Measurements from ENCODE around the gene CADM2.

CADM2 gene

GRCh38 chr3:84987706-84988504 is 29.1 kb downstream of the CADM2 start:
- TF ChIP-seq, protein P1, sequence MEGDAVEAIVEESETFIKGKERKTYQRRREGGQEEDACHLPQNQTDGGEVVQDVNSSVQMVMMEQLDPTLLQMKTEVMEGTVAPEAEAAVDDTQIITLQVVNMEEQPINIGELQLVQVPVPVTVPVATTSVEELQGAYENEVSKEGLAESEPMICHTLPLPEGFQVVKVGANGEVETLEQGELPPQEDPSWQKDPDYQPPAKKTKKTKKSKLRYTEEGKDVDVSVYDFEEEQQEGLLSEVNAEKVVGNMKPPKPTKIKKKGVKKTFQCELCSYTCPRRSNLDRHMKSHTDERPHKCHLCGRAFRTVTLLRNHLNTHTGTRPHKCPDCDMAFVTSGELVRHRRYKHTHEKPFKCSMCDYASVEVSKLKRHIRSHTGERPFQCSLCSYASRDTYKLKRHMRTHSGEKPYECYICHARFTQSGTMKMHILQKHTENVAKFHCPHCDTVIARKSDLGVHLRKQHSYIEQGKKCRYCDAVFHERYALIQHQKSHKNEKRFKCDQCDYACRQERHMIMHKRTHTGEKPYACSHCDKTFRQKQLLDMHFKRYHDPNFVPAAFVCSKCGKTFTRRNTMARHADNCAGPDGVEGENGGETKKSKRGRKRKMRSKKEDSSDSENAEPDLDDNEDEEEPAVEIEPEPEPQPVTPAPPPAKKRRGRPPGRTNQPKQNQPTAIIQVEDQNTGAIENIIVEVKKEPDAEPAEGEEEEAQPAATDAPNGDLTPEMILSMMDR (IDR thresholded peaks at IDR 0.05): no peak

- TF ChIP-seq, protein P1 (IDR thresholded peaks at IDR 0.05): no peak
Measured at GRCh38 chr3:84989102-84989501, 30.3 kb downstream of the CADM2 start.

DNA sequence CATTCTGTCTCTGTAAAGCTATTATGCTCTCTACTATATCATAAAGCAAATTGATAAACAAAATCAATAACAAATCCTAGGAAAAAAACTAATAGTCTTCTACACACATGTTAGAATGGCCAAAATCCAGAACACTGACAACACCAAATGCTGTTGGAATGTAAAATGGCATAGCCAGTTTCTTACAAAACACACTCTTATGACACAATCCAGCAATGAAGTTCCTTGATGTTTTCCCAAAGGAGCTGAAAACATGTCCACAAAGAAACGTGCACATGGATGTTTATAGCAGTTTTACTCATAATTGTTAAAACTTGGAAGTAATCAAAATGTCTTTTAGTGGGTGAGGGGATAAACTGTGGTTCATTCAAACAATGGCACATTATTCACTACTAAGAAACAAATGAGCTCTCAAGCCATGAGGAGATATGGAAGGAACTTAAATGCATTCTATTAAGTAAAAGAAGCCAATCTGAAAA is 32.7 kb downstream of the CADM2 start:
- TF ChIP-seq, protein P1 (IDR thresholded peaks at IDR 0.05): no peak

GRCh38 chr3:84993956-84994355 is 35.2 kb downstream of the CADM2 start:
- TF ChIP-seq, protein P1 (IDR thresholded peaks at IDR 0.05): no peak

DNA sequence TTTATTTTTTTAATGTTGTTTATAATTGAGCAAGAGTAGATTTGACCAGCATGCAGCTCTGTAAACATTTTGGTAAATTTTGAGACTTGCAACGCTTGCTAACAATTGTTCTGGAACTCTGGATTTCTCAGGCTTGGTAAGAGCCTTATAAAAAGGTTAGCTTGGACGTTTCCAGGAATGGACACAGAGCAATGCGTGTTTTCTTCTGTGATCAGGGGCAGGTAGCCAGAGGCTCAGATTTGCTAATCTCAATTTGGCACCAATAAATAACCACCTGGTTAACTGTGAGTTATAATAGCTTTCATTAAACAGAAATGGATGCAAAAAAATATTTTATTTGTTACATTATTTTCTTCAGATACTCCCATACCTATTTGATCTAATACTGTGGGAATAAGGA is 39.8 kb downstream of the CADM2 start:
- TF ChIP-seq, protein P1 (IDR thresholded peaks at IDR 0.05): no peak

DNA sequence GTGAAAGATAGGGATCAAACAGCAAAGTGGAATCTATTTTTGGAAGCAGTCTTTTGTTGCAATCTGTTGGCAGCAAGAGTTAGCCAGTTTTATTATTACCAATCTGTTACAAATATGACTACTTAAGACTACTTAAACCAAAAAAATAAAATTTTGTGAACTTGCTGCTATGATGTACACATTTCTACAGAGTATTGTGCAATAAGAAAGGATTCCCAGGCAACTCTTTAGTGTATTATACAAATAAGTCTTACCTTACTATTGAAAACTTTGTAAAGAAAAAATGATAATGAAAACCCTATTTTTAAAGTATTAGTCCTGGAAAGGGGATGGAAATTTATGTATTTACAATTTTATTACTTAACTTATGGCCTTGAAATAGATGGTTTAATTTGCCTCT is 44.7 kb downstream of the CADM2 start:
- TF ChIP-seq, protein P1 (IDR thresholded peaks at IDR 0.05): no peak

- TF ChIP-seq, protein P1 (IDR thresholded peaks at IDR 0.05): no peak
Measured at GRCh38 chr3:85004147-85004546, 45.4 kb downstream of the CADM2 start.

Data from LNCAP (cell line).